SK-N-SH (cell line): Measurements from ENCODE around the gene PRRX2.

Experiments
- EP300 ChIP-seq, 2 experiments: IDR thresholded peaks; 2 replicates each; pipeline versions ENCODE4 v1.4.0 to v1.6.1; 2012; ENCODE audit warnings: borderline replicate concordance in 1 of 2, low read depth in 1 of 2, low read length in 1 of 2
- IRF3 ChIP-seq: fragments of 150-350 bp; IDR thresholded peaks from 2 replicates; pipeline ENCODE4 v1.6.1; 2016; ENCODE audit warnings: mild to moderate bottlenecking, low read depth, low read length
- JUND ChIP-seq: IDR thresholded peaks from 2 replicates; pipeline ENCODE4 v1.4.0; 2012
- RFX5 ChIP-seq: IDR thresholded peaks from 2 replicates; pipeline ENCODE4 v1.6.1; 2012; ENCODE audit warnings: mild to moderate bottlenecking, improper control_type of control experiment, low read length
- TAF1 ChIP-seq: IDR thresholded peaks from 2 replicates; pipeline ENCODE4 v1.6.1; 2012; ENCODE audit warnings: low read depth, mild to moderate bottlenecking, low read length, moderate library complexity, borderline replicate concordance
- TF ChIP-seq, protein P1 (sequence below): fragments of 200-600 bp; sonication (generic); IDR thresholded peaks from 2 replicates; pipeline ENCODE4 v1.6.1; 2017; ENCODE audit warnings: antibody characterized with exemption, mild to moderate bottlenecking, moderate library complexity

DNA sequence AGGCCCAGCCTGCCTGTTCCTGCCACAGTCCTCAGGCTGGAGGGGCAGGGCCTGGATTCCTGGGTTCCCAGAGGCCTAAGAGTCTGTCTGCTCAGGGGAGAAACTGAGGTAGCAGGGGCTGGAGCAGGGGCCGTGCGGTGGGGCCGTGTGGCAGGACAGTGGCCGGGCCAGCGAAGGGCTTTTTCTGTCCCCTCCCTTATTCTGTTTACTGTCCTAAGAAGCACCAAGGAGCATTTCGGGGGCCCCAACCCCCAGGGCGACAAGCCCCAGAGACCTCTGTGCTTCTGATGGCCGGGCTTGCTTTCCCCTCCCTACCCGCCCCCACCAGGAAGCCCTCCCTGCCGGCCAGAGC lies 16.7 kb upstream of the PRRX2 start:
- TF ChIP-seq, protein P1, sequence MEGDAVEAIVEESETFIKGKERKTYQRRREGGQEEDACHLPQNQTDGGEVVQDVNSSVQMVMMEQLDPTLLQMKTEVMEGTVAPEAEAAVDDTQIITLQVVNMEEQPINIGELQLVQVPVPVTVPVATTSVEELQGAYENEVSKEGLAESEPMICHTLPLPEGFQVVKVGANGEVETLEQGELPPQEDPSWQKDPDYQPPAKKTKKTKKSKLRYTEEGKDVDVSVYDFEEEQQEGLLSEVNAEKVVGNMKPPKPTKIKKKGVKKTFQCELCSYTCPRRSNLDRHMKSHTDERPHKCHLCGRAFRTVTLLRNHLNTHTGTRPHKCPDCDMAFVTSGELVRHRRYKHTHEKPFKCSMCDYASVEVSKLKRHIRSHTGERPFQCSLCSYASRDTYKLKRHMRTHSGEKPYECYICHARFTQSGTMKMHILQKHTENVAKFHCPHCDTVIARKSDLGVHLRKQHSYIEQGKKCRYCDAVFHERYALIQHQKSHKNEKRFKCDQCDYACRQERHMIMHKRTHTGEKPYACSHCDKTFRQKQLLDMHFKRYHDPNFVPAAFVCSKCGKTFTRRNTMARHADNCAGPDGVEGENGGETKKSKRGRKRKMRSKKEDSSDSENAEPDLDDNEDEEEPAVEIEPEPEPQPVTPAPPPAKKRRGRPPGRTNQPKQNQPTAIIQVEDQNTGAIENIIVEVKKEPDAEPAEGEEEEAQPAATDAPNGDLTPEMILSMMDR, result no peak
- TF ChIP-seq TAF1, result no peak
- no peak for TF ChIP-seq EP300 (IDR thresholded peaks at IDR 0.05; ENCODE audit: borderline replicate concordance in 1 of 2, low read depth in 1 of 2, low read length in 1 of 2)
- TF ChIP-seq RFX5, result no peak
- TF ChIP-seq JUND, result no peak
- TF ChIP-seq IRF3, result no peak
